Measurements from ENCODE around the gene CSRNP2.
A peak's percentile ranks its signal among the peaks of the same experiment; 100 is the strongest.

Gene CSRNP2

DNA sequence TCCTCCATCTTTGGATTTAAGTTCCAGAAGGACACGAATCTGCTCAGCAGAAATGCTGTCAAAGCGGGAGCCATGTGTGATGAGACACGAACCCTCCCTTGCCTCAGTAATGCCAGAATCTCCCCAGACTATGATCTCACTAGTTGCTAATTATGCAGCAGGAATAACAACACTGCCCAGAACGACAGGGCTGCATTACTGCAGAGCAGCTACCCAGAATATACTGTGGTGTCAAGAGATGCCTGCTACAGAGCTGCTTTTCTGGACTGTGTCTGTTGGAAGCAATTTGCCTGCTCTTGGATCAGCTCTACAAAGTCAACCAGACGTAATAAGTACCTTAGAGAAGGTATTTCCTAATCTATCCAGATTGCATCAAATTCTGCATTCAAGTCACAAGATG, 5.5 kb downstream of the CSRNP2 start:
- no peak for DNase-seq

DNA sequence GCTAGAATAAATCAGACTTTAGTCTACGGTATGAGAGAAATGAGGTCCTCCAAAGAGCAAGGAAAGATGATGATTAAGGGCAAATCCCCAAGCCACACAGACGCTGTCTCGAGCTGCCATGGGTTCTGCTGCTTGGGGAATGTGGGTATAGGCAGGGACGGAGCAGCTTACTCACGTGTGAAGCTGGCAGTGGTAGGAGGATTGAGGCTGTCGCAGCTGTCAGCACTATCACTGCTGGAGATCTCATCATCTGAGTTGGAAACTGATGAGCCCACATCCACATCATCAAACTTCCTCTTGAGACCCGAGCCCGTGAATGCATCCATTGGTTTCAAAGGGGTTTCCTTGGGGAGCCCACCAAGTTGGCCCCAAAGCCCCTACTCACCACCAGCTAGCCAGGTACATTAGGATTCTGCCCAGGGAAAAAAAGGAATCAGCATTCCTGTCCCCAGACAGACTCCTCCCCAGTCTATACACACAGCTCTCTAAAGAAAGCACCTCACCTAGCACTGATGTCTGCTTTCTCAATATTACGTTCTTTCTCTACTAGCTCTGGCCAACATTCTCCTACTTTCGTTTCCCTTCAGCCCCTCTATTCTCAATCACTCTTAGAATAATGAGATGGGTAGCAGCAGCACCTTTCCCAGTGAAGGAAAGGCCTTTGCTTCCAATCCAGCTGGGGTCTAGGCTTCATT, 7.0 kb downstream of the CSRNP2 start:
- DNase-seq = no peak

DNA sequence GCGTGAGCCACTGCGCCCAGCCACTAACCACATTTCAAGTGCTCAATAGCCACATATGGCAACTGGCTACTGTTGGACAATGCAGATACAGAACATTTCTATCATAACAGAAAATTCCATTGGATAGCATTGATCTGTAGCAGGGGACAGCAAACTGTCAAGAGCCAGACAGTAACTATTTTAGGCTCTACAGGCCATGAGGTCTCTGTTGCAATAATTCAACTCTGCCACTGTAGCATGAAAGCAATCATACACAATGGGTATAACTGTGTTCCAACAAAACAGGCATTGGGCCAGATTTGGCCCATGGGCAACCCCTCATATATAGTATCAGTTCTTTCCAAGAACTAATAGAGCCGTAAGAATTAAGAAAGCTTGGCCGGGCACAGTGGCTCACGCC, 8.0 kb downstream of the CSRNP2 start:
- DNase-seq = no peak

DNA sequence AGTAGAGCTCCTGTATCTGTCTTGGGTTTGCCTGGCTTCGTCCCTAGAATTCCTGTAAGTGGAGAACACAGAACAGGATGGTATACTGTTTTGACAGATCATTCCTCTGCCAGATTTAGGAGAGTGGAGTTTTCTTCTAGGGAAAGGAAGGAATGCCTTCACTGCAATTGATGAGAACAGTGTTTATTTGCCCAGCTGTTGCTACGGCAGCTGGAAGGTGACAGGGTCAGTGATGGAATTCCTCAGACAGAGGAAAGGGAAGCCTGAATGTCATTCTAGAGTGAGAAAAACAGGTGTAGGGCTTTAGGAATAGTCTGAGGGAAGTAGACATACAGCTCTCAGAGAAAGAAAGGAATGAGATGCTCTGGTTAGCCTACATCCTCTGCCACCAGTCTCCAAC, 11.7 kb downstream of the CSRNP2 start:
- DNase-seq = no peak

DNA sequence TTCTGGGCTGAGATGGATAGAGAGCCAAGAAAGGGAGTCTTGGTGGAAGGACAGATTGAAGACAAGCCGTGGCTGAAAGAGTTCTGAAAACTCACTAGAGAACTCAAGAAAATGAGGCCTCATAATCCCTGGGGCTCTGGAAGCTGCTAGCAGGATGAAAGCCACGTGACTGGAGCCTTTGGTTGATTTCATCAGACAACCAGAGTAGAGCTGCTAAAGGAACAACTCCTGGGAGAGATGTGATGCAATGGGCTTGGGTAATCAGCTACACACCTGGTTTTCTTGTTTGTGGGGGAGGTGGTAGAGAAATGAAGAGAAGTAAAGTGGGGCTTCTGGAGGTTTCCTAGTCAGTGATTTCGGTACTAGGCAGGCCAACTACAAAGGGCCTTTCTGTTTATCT, 13.4 kb downstream of the CSRNP2 start:
- no peak for DNase-seq

DNA sequence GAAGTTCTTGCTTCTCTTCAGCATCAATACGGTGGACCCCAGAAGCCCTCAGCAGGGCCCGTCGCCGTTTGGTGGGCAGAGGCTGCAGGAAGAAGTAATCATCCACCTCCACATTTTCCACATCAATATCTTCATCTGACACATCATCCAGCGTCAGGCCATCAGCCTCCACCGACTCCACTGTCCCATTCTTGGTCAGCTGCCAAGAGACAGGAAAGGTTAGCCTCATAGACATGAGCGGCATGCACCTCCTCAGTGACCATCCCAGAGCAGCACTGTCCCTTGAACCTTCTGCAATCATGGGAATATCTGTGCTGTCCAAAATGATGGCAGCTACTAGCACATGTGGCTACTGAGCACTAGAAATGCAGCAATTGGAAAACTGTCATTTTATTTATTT, 15.6 kb downstream of the CSRNP2 start:
- no peak for DNase-seq

DNA sequence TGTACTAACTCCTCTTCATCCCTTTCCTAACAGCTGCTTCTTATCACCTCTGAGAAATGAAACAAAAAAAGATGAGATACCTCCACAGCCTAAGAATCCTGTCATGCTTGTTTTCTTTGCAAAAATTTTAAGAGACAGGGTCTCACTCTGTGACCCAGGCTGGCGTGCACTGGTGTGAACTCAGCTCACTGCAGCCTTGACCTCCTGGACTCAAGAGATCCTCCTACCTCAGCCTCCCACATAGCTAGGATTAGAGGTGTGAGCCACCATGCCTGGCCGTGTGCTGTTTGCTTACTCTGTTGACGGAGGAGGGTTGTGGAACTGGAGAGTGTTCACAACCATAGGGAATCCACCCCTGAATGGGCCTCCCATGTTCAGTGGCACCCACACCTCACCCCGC, 16.2 kb downstream of the CSRNP2 start:
- DNase-seq = no peak

DNA sequence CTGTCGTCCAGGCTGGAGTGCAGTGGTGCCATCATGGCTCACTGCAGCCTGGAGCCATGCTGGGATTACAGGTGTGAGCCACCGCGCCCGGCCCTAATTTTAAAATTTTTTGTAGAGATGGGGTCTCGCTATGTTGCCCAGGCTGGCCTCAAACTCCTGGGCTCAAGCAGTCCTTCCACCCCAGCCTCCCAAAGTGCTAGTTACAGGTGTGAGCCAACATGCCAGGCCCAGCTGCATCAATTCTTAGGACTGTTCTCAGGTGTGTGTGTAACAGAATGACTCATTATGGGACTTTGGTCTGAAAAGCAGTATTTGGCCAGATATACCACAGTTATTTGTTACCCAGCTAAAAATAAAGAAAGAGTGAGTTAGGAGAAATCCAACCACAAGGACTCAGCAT, 17.9 kb downstream of the CSRNP2 start:
- no peak for DNase-seq

DNA sequence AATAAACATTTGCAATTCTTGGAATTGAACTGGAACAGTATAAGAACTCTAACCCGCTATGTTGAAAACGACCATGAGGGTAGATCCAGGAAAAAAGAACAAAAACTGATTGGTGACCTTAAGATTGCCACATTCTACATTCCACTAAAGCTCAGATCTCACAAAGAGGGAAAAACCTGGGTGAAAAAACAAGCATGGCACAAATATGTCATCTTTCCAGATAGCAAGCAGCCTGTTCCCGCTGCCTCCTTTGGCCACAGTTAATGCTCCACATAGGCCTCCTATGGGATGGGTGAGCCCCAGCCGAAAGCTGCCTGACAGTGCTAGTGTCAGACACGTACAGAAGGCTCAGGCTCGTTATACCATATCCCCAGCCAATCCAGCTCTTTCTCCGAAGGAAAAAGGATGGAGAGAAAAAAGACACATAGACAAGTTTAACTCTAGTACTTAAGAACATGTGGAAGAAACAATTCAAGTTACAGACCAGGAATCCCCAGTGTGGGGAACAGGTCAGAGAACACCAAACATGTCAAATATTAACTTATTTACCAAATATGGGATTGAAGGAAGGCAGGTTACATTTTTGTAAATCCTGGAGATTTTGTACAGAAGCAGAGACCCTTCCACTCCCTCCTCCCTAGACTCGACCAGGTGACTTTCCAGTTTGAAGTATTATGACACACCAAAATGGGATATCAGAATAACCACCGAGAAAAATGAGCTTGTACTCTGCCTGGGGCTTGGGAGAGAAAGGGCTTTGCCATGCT, 20.6 kb downstream of the CSRNP2 start:
- no peak for DNase-seq

DNA sequence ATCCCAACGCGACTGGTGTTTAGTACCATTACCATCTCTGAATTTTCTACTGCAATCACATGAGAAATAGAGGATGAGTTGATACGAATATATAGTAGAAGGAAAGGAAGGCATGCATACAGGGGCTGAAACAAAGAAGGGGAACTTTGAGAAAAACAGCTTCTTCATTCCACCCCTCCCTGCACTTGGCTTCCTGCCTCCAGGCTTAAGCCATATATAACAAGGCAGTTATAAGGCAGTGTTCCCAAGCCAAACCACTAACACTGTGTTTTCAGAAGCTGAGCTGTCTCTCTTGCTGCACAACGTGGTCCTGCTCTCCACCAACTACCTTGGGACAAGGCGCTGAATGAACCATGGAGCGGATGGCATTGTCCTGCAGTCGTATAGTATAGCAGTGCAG, 24.3 kb downstream of the CSRNP2 start:
- DNase-seq = no peak

DNA sequence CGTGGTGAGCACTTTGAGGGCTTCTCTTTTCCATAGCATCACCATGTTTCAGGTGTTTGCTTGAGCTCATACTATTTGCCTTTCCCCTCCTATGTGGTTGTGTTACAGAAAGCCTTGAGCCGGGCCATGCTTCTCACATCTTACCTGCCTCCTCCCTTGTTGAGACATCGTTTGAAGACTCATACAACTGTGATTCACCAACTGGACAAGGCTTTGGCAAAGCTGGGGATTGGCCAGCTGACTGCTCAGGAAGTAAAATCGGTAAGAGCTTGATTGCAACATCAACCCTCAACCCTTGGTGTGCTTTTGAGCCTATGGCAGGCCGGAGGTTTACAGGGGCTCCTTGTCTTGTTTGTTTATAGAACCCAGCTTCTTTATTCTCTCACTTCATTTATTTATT, 27.2 kb downstream of the CSRNP2 start:
- DNase-seq = no peak

DNA sequence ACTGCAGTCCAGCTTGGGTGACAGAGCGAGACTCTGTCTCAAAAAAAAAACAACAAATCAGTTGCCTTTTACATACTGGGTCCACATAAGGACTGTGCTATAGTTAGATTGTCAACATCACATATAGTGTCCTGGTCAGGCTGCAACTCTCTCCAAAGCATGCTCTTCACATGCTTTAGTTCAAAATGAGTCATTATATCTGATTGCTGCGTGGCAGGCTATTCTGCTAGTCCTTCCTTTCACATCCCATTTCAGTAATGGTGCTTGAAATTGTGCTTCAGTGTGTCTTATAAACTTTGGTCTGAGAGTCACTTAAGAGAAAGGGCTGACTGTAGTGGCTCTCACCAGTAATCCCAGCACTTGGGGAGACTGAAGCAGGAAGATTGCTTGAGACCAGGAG, 28.3 kb downstream of the CSRNP2 start:
- no peak for DNase-seq

DNA sequence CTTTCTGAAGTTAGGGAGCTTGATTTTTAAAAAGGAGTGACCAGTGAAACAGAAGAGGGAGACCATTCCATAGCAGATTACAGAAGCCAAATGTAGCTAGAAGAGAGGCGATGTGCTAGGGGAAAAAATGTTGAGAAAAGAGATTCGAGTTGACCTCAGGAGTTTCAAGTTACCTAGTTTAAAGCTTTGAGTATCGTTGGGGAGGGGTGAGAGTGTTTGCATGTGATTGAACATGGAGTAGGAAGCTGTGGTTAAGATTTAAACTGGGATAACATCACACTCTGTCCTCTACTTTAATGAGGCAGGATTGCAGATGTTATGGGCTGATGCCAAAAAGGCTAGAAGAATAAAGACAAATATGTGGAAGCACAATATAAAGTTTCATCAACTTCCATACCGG, 31.6 kb downstream of the CSRNP2 start:
- DNase-seq = no peak

DNA sequence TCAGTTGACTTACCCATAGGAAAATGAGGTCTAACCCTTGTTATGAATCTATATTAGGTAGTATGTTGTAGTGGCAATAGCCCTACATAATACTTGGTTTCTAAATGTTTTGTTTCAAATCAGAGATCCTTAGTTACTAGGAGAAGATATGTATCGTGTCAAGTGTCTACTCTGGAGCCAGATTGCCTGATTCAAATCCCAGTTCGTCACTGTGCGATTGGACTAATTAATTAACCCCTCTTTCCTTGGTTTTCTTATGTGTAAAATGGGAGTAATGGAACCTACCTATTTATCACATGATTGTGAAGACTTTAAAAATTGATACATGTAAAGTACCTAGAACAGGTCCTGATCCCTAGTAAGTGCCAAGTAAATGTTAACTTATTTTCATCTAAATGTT, 33.9 kb downstream of the CSRNP2 start:
- DNase-seq = no peak

DNA sequence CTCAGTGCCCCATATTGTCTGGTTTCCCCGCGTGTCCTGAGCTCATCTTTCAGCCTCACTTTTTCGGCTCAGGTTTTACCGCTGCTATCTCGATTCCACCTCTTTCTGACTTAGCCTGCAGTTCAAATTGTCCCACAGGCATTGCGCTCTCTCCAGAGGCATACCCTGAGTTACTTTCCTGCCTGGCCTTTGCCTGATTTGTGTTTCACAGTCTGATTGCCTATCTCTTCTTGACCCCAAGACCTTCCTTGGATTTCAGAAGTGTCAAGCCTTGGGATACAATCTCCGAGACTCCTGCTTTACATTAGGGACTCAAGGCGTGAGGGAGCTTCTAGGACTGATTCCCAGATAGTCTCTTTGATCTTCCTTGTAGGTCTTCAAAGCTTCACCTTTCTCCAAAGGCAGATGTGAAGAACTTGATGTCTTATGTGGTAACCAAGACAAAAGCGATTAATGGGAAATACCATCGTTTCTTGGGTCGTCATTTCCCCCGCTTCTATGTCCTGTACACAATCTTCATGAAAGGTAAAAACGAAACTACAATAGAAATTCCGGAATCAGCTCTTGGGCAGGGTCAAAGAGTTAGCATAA, 34.6 kb downstream of the CSRNP2 start:
- DNase-seq = no peak

DNA sequence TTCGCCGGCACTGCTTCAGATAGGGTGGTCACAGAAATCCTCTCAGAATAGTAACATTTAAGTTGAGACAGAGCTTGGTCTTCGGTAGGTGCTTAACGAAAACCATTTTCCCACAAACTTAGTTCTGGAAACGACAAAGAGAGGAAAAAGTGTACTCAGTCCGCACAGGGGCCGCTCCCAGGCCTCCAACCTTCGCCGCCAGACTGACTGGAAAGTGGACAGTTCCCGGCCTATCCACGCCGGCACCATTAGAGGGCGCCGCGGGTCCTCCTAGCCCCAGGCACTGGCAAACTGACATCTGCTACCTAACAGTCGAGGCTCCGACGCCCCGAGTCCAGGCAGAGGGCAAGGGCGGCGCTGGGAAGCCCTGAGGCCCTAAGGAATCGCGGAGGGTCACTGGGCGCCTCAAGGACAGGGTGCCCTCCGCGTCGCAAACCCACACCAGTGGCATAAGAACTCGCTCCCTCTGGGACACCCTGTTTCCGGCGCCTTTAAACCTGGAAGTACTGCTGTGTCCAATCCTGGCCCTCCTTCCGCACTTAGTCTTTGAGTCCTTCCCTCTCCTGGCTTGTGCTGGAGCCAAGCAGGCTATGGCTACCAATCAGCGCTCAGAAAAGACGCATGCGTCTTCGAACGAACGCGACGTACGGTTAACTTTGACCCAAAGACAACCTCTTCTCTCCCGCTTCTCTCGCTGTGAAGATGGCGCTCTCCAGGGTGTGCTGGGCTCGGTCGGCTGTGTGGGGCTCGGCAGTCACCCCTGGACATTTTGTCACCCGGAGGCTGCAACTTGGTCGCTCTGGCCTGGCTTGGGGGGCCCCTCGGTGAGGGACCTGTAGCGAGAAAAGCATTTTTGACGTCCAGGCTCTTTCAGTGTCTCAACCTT, 35.5 kb downstream of the CSRNP2 start, which contains the start of gene LETMD1:
LETMD1 (plus strand) TSS at position 673 of the 886 bp plus-strand sequence; CDS start at position 703, 30 bp downstream.
- peak; percentile 84 for DNase-seq

DNA sequence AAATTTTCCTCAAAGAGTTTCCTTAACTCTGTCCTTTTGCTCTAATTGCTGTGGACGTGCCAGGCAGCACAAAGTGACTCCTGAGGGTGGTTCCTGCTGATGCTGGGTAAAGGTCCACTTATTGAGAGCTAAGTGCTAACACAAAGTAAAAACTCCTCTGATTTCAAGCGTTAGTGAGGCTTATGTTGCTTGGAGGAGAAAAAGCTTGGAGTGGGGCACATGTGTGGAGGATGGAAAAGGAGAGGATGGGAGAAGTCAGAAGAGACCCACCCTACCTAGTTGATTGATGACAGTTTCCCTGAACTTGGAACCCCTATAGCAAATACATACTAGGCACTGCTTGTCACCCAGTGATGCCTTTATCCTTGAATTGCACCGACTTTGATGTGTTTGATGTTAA, 47.1 kb downstream of the CSRNP2 start:
- DNase-seq = no peak

DNA sequence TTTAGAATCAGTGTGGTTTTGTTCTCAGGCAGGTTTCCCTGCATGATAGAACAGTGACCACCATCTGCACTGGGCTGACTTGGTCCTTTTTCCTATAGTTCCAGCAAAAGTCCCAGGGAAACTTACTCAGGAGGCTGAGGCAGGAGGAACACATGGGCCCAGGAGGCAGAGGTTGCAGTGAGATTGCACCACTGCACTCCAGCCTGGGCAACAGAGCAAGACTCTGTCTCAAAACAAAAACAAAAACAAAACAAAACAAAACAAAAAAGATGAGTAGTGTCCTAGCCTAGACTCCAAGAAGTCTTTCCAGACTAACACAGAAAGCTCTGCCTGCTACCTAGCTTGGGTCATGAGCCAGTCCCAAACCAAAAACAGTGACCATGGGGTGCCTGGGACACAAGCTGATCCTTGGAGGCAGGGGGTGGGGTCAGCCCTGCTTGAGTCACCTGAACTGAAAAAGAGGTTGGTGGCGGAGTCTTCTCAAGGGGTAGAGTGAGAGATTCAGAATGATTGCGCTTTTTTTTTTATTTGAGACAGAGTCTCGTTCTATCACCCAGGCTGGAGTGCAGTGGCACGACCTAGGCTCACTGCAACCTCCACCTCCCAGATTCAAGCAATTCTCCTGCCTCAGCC, 49.8 kb downstream of the CSRNP2 start:
- DNase-seq = no peak

DNA sequence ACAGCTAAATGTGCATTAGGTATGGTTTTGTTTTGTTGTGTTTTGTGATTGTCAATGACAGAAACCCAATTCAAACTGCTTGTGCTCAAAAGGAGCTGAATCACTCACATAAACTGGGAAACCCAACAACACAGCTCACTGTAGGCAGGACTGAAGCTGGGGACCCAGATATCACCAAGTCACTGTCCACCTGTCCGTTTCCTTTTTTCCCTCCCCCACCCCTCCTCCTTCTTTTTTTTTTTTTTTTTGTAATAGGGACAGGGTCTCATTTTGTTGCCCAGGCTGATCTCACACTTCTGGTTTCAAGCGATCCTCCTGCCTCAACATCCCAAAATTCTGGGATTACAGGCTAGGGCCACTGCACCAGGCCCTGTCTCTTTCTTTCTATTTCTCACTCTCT, 50.3 kb downstream of the CSRNP2 start:
- DNase-seq = no peak

DNA sequence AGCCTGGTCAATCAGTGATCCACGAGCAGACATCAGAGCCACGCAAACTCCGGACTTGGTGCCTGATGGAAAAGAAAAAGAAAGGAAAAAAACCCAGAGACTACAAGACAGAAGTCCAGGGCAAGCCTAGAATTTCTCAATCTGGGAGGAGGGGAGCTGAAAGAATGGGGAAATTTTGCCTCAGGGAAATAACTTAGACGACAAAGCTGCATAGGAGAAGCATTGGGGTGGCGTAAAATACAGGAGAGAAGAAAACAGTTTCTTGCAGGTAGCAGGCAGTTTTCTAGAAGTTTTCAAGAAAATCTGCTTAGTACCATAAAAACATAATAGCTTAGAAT, 54.6 kb downstream of the CSRNP2 start:
- DNase-seq = no peak

DNA sequence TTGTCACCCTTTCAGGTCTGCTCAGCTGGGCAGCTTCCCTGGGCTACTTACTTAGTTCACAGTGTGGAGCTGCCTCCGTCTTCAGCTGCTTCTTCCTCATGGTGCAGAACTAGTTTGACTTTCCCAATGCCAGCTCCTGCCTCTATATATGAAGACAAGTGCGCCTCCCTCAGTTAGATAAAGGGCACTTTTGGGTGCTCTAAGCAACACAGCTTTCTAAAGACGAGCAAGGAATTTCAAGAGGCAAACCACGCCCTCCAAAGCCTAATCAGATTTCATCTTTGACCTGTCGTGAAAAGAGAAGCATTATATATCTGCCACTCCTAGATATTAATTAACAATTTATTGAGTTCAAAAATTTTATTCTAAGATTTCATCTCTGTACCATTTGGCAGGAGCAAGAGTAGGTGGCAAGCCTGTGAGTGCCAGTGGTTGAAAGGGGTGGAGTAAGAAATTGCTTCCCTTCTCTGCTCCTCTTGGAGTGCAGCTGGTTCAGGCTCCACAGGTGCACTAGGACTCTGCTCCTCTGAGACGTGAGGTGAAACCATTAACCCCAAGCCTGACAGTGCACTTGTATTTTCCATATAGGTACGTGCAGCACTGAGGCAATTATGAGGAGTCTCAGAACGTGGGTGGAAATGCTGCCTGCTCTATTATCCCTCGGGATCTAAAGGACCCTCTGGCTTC, 55.1 kb downstream of the CSRNP2 start:
- no peak for DNase-seq

DNA sequence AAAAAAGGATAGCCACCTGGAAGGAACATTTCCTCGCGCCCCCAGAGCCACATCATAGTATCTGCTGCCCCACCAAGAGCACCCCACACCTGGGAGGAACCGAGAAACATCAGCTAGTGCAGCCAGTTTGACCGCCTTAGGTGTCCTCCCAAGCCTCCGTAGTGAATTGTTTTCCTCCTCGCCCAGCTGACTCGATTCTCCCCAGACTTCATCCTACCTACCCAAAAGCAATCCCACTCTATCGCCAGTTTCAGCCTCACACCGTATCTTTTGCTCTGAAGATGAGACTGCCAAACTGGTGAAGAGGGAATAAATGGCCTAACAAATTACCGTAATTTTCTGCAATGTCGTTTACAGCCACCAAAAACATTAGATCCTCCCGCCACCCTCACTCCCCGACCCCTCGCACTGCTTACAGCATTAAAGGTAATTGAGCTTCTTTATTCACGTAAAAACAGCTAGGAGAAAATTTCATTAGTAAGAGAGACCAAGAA, 56.0 kb downstream of the CSRNP2 start:
- DNase-seq = no peak
